NCI-H1048 (cell line): Measurements from ENCODE around the gene SERPIND1.

ENCODE experiments used
- DNase-seq: peaks from one replicate; lab custom pipeline; 2025; lab: John Stamatoyannopoulos, UW

Gene SERPIND1

GRCh38 chr22:20793748-20794649 lies 20.1 kb downstream of the SERPIND1 start:
- no peak for DNase-seq

- no peak for DNase-seq
Measured at GRCh38 chr22:20794650-20795413, 20.9 kb downstream of the SERPIND1 start.

- DNase-seq: no peak
Measured at GRCh38 chr22:20796731-20797130, 22.8 kb downstream of the SERPIND1 start.

DNA sequence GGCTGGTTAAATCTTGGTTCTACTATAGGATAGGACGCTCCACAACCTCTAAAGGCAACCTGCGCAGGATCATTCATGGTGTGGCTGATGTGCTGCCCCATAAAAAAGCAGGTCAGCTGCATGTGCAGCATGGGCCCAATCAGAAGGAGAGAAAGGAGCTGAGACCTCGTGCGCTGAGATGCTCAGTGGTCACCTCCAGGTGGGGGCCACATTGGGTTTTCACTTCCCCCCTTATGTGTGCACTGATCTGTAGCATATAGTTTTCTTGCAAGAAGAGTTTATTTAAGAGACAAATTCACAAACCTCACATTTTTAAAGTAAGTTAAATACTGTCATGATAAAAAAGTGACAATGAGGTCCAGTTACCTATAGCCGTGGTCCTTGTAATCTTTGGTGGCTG lies 24.3 kb downstream of the SERPIND1 start:
- no peak for DNase-seq

DNA sequence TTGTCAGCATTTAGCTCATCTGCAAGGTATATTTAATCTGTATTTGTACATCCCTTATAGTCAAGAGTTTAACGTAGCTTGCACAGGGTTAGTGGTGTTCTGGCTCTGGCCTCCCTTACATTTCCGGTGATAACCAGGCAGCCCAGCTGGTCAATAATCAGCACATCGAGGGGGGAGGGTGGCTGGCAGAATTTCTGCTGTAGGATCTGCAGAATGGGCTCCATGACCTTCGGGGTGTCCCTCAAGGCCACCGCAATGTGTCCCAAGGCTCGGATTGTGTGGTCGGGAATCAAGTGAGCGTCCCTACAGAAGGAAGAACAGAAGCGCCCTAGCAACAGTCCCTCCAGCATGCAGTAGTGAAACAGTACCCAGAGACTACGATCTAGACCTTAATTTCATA lies 25.1 kb downstream of the SERPIND1 start:
- no peak for DNase-seq

DNA sequence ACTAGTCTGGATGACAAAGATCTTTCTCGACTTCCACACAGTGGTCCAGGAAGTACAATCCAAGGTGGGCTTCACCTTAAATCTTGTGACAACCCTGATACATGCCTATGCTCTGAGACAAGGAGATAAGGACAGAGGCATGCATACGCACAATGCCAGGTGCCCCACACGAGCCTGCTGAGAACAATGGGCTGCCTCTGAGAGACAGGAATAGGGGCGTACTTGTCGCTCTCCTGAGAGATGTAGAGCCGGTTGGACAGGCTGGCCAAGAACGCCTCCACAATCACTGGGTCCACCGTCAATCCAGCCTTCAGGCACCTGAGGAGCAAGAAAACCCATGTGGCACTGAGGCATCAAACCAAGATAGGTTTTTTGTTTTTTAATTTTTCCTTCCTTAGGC lies 25.5 kb downstream of the SERPIND1 start:
- no peak for DNase-seq

- DNase-seq: no peak
Measured at GRCh38 chr22:20802452-20802851, 28.5 kb downstream of the SERPIND1 start.

GRCh38 chr22:20802922-20803553 lies 29.1 kb downstream of the SERPIND1 start:
- DNase-seq: no peak

DNA sequence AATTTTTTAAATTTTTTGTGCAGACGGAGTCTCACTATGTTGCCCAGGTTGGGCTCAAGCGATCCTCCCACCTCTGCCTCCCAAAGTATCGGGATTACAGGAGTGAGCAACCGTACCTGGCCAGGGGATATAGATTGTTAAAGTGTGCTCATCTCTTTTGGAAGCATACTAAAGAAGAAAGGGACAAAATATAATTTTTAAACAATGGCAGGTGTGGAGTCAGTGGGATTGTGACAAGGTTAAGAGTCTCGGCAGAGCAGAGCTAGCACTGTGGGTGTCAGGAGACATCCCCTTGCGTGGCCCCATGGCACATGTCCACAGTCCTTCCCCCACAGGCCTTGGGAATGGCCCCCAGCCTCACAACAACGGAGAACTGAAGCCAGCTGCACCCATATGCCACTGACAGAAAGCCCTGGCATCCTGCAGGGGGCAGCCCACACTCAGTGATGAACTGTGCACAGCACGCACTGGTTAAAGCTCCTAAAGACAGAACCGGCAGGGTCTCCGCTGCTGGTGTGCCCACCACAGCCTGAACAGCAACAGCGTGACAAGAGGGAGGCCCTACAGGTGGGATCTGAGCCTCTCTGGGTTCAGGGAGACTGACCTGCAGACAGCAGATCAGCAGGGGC lies 29.9 kb downstream of the SERPIND1 start:
- DNase-seq: no peak

- DNase-seq: no peak
Measured at GRCh38 chr22:20804650-20805049, 30.7 kb downstream of the SERPIND1 start.

- no peak for DNase-seq
Measured at GRCh38 chr22:20805972-20806471, 32.1 kb downstream of the SERPIND1 start.

DNA sequence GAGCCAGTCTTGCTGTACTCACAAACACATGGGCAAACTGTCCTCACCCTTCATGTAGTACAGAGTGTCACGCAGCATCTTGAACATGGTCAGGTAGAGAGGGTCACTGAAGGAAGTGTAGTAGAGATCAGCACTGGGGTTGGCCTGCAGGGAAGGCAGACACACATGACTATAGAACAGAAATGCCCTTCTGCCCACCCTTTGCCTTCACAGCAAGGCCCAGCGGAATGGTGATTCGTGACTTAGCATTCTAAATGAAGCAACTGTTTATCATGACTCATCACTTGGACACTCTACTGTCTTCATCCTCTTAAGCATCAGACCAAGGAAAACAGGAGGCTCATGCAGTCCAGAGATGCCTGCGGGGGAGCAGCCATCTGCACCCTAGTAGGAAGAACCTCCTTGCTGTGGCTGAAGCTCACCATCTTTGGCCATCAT lies 33.4 kb downstream of the SERPIND1 start:
- DNase-seq: no peak

DNA sequence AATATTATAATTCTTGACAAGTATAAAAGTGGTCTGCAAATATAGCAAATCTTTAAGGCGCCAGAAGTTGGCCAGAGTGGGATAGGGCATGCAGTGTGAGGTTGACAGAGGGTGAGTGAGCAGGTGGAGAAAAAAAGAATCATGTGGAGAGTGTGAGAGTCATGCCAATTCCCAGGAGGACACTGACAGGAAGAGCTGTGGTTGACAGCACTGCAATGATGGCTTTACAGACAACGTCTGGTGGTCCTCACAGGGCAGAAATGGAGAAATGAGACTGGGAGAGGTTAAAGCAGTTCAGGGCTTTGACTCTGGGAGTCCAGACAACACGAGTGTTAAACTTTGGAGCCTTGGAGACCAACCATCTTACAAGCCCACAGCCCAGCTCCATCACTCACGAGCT lies 34.9 kb downstream of the SERPIND1 start:
- no peak for DNase-seq

GRCh38 chr22:20809538-20810185 lies 35.7 kb downstream of the SERPIND1 start:
- no peak for DNase-seq

DNA sequence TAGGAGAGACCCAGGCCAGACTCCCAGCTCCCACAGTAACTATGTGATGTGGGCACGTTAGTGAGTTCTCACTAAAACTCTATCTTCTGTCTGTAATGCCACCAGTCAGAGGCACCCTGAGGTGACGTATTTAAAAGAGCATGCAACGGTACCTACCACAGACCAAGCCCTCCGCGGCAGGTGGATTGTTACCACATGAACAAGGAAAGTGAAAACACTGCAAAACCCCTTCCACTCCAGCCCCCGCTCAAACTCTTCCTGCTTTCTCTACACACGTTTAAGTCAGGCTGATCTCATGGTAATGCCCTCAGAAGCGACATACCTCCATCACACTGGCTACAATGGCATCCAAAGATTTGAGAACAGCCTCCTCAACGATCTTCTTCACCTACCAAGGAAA lies 36.7 kb downstream of the SERPIND1 start:
- DNase-seq: no peak

DNA sequence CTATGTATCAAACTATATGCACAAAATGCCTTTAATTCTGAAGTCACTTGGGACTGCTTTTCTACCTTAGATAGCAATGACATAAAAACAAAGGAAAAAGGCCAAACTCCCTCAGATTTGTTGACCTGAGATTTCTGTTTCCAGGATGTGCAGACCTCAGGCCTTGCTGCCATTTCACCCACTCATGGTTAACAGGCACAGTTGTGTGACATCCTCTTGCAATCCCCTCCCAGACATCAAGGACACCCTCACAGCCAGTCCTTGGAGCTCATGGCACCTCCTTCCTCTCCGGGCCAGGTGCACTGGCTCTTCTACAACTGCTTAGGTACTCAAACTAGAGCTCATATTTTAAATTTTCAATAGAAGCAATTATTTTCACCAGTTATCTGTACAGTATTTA lies 37.3 kb downstream of the SERPIND1 start:
- DNase-seq: no peak

DNA sequence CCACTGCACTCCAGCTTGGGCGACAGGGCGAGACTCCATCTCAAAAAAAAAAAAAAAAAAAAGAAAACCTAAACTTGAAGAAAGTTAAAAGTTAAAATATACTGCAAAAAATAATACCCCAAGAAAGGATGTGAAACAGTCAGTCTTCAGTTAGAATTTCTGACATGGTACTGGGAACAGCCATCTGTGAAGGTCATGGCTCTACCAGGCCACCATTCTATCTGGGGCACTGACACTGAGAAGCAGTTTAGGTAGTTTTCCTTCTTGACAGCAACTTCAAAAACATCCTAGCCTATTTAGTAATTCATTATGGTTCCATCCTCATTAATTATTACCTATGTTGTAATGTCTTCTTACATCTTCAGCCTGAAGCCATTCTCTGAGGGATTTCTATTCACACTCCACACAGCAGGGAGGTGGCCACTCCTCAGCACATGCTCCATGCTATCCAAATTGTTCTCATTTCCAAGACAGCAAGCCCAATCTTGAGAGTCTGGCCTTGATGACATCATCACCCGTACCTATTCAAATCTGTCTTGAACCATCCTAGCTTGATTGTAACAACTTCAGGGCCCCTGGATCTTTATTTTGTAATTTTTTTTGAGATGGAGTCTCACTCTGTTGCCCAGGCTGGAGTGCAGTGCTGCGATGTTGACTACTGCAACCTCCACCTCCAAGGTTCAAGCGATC lies 38.2 kb downstream of the SERPIND1 start:
- DNase-seq: no peak

GRCh38 chr22:20813056-20813455 lies 39.1 kb downstream of the SERPIND1 start:
- DNase-seq: no peak

DNA sequence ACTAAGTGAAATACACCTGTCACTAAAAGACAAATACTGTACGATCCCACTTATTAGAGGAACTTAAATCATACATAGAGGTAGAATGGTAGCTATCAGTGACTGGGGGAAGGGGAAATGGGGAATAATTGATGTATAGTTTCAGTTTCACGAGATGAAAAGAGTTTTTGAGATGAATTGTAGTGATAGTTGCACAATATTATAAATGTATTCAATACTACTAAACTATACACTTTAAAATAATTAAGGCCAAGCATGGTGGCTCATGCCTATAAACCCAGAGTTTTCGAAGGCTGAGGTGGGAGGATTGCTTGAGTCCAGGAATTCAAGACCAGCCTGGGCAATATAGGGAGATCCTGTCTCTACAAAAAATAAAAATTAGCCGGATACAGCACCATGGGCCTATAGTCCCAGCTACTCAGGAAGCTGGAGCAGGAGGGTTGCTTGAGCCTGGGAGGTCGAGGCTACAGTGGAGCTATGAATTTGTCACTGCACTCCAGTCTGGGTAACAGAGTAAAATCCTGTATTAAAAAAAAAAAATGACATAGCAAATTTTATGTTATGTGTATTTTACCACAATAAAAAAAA lies 40.4 kb downstream of the SERPIND1 start:
- no peak for DNase-seq

DNA sequence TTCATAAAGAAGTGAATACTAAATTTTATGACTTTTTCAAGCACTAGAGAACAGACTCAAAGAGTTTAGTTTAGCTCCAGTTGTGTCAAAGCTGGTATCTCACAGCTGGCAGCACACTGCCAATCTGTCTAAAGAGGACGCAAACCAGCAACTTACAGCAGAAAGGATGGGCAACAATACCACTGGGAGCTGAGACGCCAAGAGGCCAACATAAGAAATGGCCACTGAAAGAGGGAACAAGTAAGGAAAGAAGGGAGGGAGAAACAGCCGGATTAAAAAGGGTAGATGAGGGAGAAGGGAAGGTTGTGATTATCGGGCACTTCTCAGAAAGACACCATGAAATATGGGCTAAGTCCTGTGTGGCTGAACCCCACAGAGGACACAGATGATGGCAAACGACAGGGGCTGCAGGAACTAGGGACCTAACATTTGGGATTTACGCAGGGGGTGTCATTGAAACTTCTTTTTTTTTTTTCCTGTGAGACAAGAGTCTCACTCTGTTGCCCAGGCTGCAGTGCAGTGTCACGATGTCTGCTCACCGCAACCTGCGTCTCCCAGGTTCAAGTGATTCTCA lies 41.7 kb downstream of the SERPIND1 start:
- no peak for DNase-seq
